Cardiac muscle cell (in vitro differentiated cells and primary cell): Measurements from ENCODE around the gene RFX2. TPM values are rescaled to one million over a fixed set of nuclear protein-coding genes. Genes with fewer than 3 reads are reported as not detected.

ENCODE experiments used
- DNase-seq, 2 donors: peaks; one replicate each; pipeline versions ENCODE4 v3.0.0 to v3.0.0-alpha.2; 2010 to 2017; ENCODE audit warnings: low read depth in 1 of 2, low spot score in 1 of 2
- H3K27ac ChIP-seq: fragments of 200-600 bp; sonication (generic); 2 replicates; pipeline ENCODE4 v1.5.1; 2016
- H3K27me3 ChIP-seq: fragments of 200-600 bp; sonication (generic); 2 replicates; pipeline ENCODE4 v1.6.0; 2016; ENCODE audit warnings: control low read depth
- H3K36me3 ChIP-seq: fragments of 200-600 bp; sonication (generic); 2 replicates; pipeline ENCODE4 v1.5.1; 2016; ENCODE audit warnings: control low read depth
- H3K4me1 ChIP-seq: fragments of 200-600 bp; sonication (generic); 2 replicates; pipeline ENCODE4 v1.8.1; 2017; ENCODE audit warnings: low read depth, mild to moderate bottlenecking, mixed run types
- H3K4me3 ChIP-seq: fragments of 200-600 bp; sonication (generic); 2 replicates; pipeline ENCODE4 v1.5.1; 2016; ENCODE audit warnings: mild to moderate bottlenecking
- H3K9me3 ChIP-seq: fragments of 200-600 bp; sonication (generic); 2 replicates; pipeline ENCODE4 v1.5.1; 2017; ENCODE audit warnings: low read depth, mild to moderate bottlenecking, control low read depth
- polyA plus RNA-seq: library from polyadenylated mRNA; unstranded; fragments of >200 nt; fragmentation: Nextera tagmentation; extraction: Ambion mirVana; gene quantifications from 2 replicates; pipeline ENCODE4 v1.2.1, GENCODE V29; 2016
- total RNA-seq: library from RNA; depleted of rRNA; stranded (reverse); fragments of >200 nt; gene quantifications from 2 replicates; pipeline ENCODE4 v1.2.3, GENCODE V29; 2016
- TF ChIP-seq, protein P1 (sequence below): IDR thresholded peaks from 2 replicates; pipeline ENCODE4 v1.5.1; 2012; ENCODE audit warnings: low read depth, mild to moderate bottlenecking, low read length

Gene RFX2
- total and polyA plus RNA-seq, 2 experiments from 2014 or later, result 3.0 to 3.9 TPM

DNA sequence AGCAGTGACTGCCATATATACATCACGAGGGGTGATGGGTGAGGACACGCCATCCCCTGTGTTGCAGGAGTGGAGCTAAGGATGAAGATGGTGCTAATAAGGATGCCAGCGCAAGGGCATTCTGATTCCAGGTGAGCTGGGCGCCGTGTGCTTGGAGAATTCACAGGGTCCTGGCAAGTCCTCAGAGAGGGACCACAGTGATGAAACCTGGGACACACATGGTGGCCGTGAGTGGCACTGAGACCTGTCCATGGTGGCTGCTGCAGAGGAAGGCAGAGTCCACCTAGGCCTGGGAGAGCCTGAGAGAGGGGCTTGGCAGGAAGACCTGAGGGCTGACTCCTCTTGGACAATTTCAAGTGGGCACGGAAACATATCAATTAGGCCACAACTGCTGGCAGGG is 65.2 kb downstream of the RFX2 start:
- no peaks in the 10 kb centered on the region for H3K36me3 ChIP-seq
- no peak overlapping the region for H3K4me3 ChIP-seq
- TF ChIP-seq, protein P1, sequence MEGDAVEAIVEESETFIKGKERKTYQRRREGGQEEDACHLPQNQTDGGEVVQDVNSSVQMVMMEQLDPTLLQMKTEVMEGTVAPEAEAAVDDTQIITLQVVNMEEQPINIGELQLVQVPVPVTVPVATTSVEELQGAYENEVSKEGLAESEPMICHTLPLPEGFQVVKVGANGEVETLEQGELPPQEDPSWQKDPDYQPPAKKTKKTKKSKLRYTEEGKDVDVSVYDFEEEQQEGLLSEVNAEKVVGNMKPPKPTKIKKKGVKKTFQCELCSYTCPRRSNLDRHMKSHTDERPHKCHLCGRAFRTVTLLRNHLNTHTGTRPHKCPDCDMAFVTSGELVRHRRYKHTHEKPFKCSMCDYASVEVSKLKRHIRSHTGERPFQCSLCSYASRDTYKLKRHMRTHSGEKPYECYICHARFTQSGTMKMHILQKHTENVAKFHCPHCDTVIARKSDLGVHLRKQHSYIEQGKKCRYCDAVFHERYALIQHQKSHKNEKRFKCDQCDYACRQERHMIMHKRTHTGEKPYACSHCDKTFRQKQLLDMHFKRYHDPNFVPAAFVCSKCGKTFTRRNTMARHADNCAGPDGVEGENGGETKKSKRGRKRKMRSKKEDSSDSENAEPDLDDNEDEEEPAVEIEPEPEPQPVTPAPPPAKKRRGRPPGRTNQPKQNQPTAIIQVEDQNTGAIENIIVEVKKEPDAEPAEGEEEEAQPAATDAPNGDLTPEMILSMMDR, result no peak
- H3K9me3 ChIP-seq, result no peaks in the 10 kb centered on the region
- no peak overlapping the region for H3K27ac ChIP-seq
- peaks cover 3% of the 10 kb centered on the region for H3K4me1 ChIP-seq
- DNase-seq, result no peak
- H3K27me3 ChIP-seq, result no peaks in the 10 kb centered on the region

DNA sequence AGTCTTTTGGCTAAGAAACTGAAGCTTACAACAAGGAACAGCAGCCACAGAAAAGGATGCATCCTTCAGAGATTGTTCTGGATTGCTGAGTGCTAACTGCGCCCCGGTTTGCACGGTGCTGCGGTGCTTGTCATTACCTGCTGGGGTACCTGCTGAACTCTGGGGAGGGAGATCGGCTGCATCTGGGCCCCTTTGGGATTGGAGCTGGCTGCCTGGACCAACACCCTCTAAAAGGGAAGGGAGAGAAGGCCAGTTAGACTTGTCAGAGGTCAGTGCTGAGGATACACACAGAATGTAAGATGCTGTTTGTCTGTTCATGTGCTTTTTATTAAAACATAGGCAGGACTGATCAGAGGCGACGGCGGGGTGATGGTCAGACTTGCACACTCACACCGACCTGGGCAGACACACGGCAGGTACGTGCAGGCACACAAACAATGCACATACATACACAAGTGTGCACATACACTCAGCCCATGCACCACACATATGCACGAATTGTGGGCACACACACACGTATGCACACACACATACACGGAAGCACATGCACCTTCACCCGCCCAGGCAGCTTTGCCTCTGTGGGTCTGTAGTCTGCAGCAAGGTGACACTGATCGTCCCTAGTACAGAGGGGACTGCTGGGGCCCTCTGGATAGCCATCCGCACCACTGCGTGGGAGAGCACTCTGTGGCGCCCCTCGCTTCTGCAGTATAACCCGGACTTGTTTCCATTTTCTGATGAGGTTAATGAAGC is 66.1 kb downstream of the RFX2 start:
- no peak overlapping the region for H3K4me3 ChIP-seq
- H3K4me1 ChIP-seq, result peaks cover 3% of the 10 kb centered on the region
- TF ChIP-seq, protein P1, result no peak
- H3K27me3 ChIP-seq, result no peaks in the 10 kb centered on the region
- no peaks in the 10 kb centered on the region for H3K36me3 ChIP-seq
- H3K9me3 ChIP-seq, result no peaks in the 10 kb centered on the region
- no peak for DNase-seq
- no peak overlapping the region for H3K27ac ChIP-seq

DNA sequence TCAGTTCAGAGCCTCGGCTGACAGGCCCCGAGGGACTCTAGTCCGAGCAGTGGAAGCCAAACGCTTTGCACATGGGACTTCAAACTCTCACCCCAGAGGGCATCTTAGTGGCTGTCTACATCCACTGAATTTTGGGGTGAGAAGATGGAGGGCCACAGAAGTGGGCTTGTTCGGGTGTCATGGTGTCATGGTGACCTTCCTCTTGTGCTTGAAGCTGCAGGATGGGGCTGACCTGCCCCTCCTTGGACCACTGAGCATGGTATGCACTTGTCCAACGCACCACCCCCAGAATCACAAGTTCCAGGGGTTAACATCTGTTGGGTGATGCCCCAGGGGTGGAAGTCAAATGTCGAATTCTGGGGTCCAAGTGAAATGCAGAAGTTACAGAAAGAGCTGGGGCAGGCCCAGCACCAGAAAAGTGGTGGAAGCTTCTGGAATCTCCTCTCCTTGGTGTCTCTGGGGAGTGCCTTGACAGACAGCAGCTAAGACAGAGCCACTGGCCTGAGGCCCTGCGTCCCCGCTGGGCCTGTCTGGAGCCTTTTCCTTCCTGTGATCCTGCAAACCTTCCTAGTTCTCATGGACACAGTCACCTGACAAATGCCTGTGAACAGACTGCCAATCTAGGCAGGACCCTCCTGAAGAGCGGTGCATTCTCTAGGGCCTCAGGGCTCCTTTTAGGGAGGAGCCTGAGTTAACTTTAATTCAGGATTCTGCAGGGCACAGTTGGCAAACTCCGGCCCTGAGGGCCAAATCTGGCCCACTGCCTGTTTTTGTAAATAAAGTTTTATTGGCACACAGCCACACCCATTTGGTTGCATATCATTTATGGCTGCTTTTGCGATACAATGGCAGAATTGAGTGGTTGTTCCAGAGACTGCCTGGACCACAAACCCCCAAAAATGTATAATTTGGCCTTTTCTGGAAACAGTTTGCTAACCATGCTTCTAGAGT is 67.2 kb downstream of the RFX2 start:
- no peak overlapping the region for H3K4me3 ChIP-seq
- TF ChIP-seq, protein P1, result no peak
- no peak for DNase-seq

DNA sequence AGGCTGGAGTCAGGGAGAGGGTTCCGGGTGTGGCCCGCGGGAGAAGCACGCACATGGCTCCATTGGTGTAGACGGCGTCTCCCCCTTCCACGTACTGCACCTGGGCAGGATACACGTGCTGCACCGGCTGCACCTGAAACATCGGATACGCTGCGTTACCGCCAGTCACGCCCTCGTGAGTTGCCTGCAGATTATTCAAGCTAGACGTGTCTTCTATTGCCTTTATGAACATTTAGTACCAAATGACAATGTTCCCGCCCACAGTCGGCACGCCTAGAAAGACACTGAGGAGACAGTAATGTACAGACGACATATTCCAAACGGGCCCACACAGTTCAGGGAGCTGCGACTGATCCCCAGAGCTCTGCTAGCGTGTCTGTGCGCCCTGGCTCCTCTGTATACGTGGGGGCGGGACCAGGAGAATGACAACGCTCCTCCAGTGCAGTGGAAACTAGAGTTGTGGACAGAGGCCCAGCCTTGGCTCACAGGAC is 68.3 kb downstream of the RFX2 start:
- Histone ChIP-seq H3K27ac (no peak overlapping the region), H3K4me3 (no peak overlapping the region), H3K27me3 (no peaks in the 10 kb centered on the region), H3K9me3 (no peaks in the 10 kb centered on the region), H3K4me1 (no peaks in the 10 kb centered on the region), H3K36me3 (no peaks in the 10 kb centered on the region)
- no peak for DNase-seq
- TF ChIP-seq, protein P1, result no peak

More for the DNA sequence above, 67.2 kb downstream of the RFX2 start:
- Histone ChIP-seq H3K9me3 (no peaks in the 10 kb centered on the region), H3K36me3 (no peaks in the 10 kb centered on the region), H3K4me1 (peaks cover under 1% of the 10 kb centered on the region), H3K27me3 (no peaks in the 10 kb centered on the region), H3K27ac (no peak overlapping the region)

DNA sequence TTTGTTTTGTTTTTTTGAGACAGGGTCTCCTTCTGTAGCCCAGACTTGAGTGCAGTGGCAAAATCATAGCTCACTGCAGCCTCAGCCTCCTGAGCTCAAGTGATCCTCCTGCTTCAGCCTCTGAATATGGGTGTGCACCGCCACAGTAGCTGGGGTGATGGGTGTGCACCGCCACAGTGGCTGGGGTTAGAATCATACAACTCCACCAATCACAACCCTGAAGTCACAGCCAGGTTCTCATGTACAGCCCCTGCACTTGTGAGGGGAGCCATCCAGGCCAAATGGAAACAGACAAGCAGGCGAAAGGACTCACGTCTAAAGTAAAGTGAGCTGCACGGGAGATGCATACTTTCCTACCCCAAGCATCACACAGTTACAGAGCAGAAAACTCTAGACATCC is 69.2 kb downstream of the RFX2 start:
- TF ChIP-seq, protein P1, result no peak
- Histone ChIP-seq H3K36me3 (no peaks in the 10 kb centered on the region), H3K27ac (no peak overlapping the region), H3K27me3 (no peaks in the 10 kb centered on the region), H3K4me1 (no peaks in the 10 kb centered on the region), H3K9me3 (no peaks in the 10 kb centered on the region), H3K4me3 (no peak overlapping the region)
- DNase-seq, result no peak
